ENCODE measurements around the gene DIS3L2. TPM values are rescaled to one million over a fixed set of nuclear protein-coding genes. Genes with fewer than 3 reads are reported as not detected.

The DIS3L2 gene
- total RNA-seq, 1 experiment from 2014 or later = 32.6 TPM

DNA sequence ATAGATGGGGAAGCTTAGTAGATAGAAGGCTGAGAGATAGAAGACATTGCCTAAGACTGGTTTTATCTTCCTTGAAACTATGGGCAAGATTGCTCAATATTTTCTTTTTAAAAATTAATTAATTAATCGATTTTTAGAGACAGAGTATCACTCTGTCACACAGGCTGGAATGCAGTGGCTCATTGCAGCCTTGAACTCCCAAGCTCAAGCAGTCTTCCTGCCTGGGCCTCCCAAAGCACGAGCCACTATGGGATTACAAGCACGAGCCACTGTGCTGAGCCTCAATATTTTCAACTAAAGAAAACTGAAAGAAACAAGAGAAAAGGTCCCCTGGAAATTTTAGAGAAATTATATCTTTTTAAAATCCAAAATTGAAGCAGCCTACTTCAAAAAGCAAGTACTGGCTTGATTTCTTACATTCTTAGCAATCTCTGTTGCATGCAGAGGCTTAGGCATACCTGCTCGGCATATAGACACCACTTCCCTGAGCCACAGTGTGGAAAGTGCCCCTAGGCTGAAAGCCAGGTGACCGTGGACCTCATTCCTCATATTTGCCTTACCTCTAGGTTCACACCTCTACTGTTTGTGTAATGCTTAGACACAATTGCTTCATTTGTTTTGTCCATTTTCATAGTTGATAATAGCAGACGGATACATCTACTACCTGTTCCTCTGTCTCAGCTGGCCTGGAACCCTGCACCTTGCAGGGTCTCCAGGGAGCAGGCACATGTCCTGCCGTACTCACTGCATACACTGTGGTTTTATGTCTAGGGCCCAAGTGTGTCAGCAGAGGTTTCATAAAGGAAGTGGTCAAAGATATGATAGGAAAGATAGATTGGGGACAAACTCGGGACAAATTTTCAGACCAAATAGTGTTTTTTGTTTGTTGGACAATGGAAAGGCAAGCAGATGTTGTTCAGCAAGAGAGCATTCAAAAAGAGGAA lies 250.5 kb downstream of the DIS3L2 start:
- no peak overlapping the region for H3K27ac Mint-ChIP-seq (ENCODE audit: low read depth, unreplicated experiment)
- no TSS peak for BruUV-seq (replicated peaks)
- CTCF ChIA-PET = no interaction called here
- no peak for DNase-seq (ENCODE audit: unreplicated experiment)
- no peak overlapping the region for H3K4me3 Mint-ChIP-seq (ENCODE audit: unreplicated experiment)
- H3K9me3 Mint-ChIP-seq (ENCODE audit: unreplicated experiment) = no peaks in the 10 kb centered on the region
- TF ChIP-seq, protein P1, sequence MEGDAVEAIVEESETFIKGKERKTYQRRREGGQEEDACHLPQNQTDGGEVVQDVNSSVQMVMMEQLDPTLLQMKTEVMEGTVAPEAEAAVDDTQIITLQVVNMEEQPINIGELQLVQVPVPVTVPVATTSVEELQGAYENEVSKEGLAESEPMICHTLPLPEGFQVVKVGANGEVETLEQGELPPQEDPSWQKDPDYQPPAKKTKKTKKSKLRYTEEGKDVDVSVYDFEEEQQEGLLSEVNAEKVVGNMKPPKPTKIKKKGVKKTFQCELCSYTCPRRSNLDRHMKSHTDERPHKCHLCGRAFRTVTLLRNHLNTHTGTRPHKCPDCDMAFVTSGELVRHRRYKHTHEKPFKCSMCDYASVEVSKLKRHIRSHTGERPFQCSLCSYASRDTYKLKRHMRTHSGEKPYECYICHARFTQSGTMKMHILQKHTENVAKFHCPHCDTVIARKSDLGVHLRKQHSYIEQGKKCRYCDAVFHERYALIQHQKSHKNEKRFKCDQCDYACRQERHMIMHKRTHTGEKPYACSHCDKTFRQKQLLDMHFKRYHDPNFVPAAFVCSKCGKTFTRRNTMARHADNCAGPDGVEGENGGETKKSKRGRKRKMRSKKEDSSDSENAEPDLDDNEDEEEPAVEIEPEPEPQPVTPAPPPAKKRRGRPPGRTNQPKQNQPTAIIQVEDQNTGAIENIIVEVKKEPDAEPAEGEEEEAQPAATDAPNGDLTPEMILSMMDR (IDR thresholded peaks at IDR 0.05; ENCODE audit: unreplicated experiment) = no peak
- H3K4me1 Mint-ChIP-seq (ENCODE audit: insufficient read depth, unreplicated experiment) = no peaks in the 10 kb centered on the region
- no peaks in the 10 kb centered on the region for H3K27me3 Mint-ChIP-seq (ENCODE audit: insufficient read depth, unreplicated experiment)
- intact Hi-C loops (cut with micrococcal nuclease) = no loop called here
- H3K36me3 Mint-ChIP-seq (ENCODE audit: insufficient read depth, unreplicated experiment) = peaks cover 19% of the 10 kb centered on the region
- POLR2A ChIA-PET = interaction anchor here (0.7 kb wide), 1 partner anchor 12 kb away, joined by 3 read pairs; no protein-coding TSS in a partner anchor

- no peaks in the 10 kb centered on the region for H3K9me3 Mint-ChIP-seq (ENCODE audit: unreplicated experiment)
- no TSS peak for BruUV-seq (replicated peaks)
- peaks cover 23% of the 10 kb centered on the region for H3K36me3 Mint-ChIP-seq (ENCODE audit: insufficient read depth, unreplicated experiment)
- H3K27me3 Mint-ChIP-seq (ENCODE audit: insufficient read depth, unreplicated experiment) = no peaks in the 10 kb centered on the region
- H3K4me3 Mint-ChIP-seq (ENCODE audit: unreplicated experiment) = no peak overlapping the region
- no peaks in the 10 kb centered on the region for H3K4me1 Mint-ChIP-seq (ENCODE audit: insufficient read depth, unreplicated experiment)
- ChIA-PET CTCF (no interaction called here), POLR2A (interaction anchor here (0.7 kb wide), 1 partner anchor 11 kb away, joined by 3 read pairs; no protein-coding TSS in a partner anchor)
- H3K27ac Mint-ChIP-seq (ENCODE audit: low read depth, unreplicated experiment) = no peak overlapping the region
- no peak for DNase-seq (ENCODE audit: unreplicated experiment)
- TF ChIP-seq, protein P1 (IDR thresholded peaks at IDR 0.05; ENCODE audit: unreplicated experiment) = no peak
- intact Hi-C loops (cut with micrococcal nuclease) = no loop called here
These were observed 251.7 kb downstream of the DIS3L2 start for GRCh38 chr2:232213176-232213575.

DNA sequence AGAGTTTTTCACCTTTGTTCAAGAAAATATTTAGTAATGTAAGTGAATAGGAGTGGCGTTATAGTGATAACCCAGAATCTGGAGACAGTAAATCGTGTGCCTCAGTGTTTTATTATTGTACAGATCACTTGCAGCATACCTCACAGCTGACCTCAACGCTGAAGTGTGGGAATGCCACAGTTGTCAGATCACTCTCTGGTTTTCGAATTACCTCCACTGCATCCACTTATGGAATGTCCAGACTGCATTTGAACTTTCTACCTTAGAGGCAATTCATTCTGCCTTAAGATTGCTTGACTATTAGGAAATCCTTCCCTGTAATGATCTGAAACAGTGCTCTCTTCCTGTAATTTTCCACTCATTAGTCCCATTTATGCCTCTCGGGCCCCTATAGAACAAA lies 252.5 kb downstream of the DIS3L2 start:
- POLR2A ChIA-PET = no interaction called here
- intact Hi-C loops (cut with micrococcal nuclease) = no loop called here

GRCh38 chr2:232216028-232216427 lies 254.5 kb downstream of the DIS3L2 start:
- DNase-seq (ENCODE audit: unreplicated experiment) = no peak
- no TSS peak for BruUV-seq (replicated peaks)
- Mint-ChIP-seq H3K27ac (ENCODE audit: low read depth, unreplicated experiment) (no peak overlapping the region), H3K4me3 (ENCODE audit: unreplicated experiment) (no peak overlapping the region), H3K4me1 (ENCODE audit: insufficient read depth, unreplicated experiment) (no peaks in the 10 kb centered on the region), H3K27me3 (ENCODE audit: insufficient read depth, unreplicated experiment) (no peaks in the 10 kb centered on the region), H3K9me3 (ENCODE audit: unreplicated experiment) (no peaks in the 10 kb centered on the region), H3K36me3 (ENCODE audit: insufficient read depth, unreplicated experiment) (peaks cover 23% of the 10 kb centered on the region)
- ChIA-PET POLR2A (interaction anchor here (0.6 kb wide), 1 partner anchor 160 kb away, joined by 3 read pairs; no protein-coding TSS in a partner anchor), CTCF (no interaction called here)
- TF ChIP-seq, protein P1 (IDR thresholded peaks at IDR 0.05; ENCODE audit: unreplicated experiment) = no peak
- intact Hi-C loops (cut with micrococcal nuclease) = no loop called here

More for the DNA sequence above, 252.5 kb downstream of the DIS3L2 start:
- CTCF ChIA-PET = no interaction called here
- no peak for DNase-seq (ENCODE audit: unreplicated experiment)
- peaks cover 30% of the 10 kb centered on the region for H3K36me3 Mint-ChIP-seq (ENCODE audit: insufficient read depth, unreplicated experiment)
- no peaks in the 10 kb centered on the region for H3K4me1 Mint-ChIP-seq (ENCODE audit: insufficient read depth, unreplicated experiment)
- TF ChIP-seq, protein P1 (IDR thresholded peaks at IDR 0.05; ENCODE audit: unreplicated experiment) = no peak
- no TSS peak for BruUV-seq (replicated peaks)
- H3K9me3 Mint-ChIP-seq (ENCODE audit: unreplicated experiment) = no peaks in the 10 kb centered on the region
- no peak overlapping the region for H3K27ac Mint-ChIP-seq (ENCODE audit: low read depth, unreplicated experiment)
- no peak overlapping the region for H3K4me3 Mint-ChIP-seq (ENCODE audit: unreplicated experiment)
- H3K27me3 Mint-ChIP-seq (ENCODE audit: insufficient read depth, unreplicated experiment) = no peaks in the 10 kb centered on the region
